ENCODE results near the gene DTX3L. TPM values are rescaled to one million over a fixed set of nuclear protein-coding genes. Genes with fewer than 3 reads are reported as not detected.

Gene DTX3L
- total and polyA plus RNA-seq, 2 of the 8 experiments (the other 6 are each of a cell fraction or from before 2014, with no cell fraction given), result 1.7 to 11.3 TPM

DNA sequence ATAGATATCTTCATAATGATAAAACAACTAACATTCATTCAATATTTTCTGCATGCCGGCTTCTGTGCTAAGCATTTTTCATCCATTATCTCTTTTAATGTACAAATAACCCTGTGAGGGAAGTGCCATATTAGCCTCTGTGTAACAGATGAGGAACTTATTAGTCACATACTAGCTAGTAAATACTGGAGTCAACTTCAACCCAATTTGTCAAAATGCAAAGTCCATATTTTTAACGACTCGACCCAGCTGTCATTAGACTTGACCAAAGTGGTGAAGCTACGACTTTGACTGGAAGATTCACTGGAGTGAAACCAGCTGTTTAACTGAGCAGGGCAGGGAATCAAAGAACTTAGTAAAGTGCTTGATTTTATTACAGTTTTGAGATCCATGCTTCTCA lies 54.9 kb downstream of the DTX3L start:
- Histone ChIP-seq H3K36me3 (ENCODE audit: control insufficient read depth in 2 of 4, insufficient read depth in 4 of 4, low read length in 3 of 4) (no peaks in the 10 kb centered on the region), H3K27ac (ENCODE audit: low read depth, low read length) (no peak overlapping the region), H2BK15ac (ENCODE audit: low read length) (no peak overlapping the region), H2BK20ac (ENCODE audit: low read length) (no peak overlapping the region), H2AFZ (ENCODE audit: low read length) (no peak overlapping the region), H3K4me1 (replicated peaks in 1 of 4; ENCODE audit: control insufficient read depth in 3 of 4, insufficient read depth in 4 of 4, low read length in 3 of 4) (peaks cover 0 to 5% (median 3%) of the 10 kb centered on the region in 4 experiments; a peak in 2 of 7 replicates), H3K9ac (replicated peaks in 1 of 4; ENCODE audit: extremely low read depth in 1 of 4, low read depth in 3 of 4, low read length in 3 of 4) (no peak overlapping the region), H3K4me2 (ENCODE audit: insufficient read depth in 1 of 2, low read depth in 2 of 2, low read length in 2 of 2) (no peak overlapping the region), H2AK5ac (ENCODE audit: low read depth, low read length) (no peak overlapping the region), H4K5ac (ENCODE audit: insufficient read length, low read depth, low read length) (no peak overlapping the region), H3K23me2 (ENCODE audit: low read depth, low read length) (no peaks in the 10 kb centered on the region), H3K27me3 (replicated peaks in 1 of 4; ENCODE audit: control insufficient read depth in 3 of 4, extremely low read depth in 1 of 4, insufficient read depth in 3 of 4, low read length in 3 of 4) (no peaks in the 10 kb centered on the region), H3K14ac (ENCODE audit: insufficient read length) (no peak overlapping the region), H4K91ac (replicated peaks; ENCODE audit: insufficient read length, low read length) (no peak overlapping the region), H4K8ac (ENCODE audit: extremely low read depth, insufficient read depth, low read length) (no peak overlapping the region), H2BK12ac (ENCODE audit: low read depth, low read length) (no peak overlapping the region), H2BK120ac (replicated peaks; ENCODE audit: low read depth, low read length) (no peak overlapping the region), H2BK5ac (ENCODE audit: low read depth, low read length) (no peak overlapping the region), H3K18ac (ENCODE audit: extremely low read depth, low read length) (no peak overlapping the region), H3K79me1 (ENCODE audit: low read depth, low read length) (no peaks in the 10 kb centered on the region), H3K56ac (replicated peaks; ENCODE audit: insufficient read length, low read depth, low read length) (no peak overlapping the region), H3K79me2 (ENCODE audit: control insufficient read depth in 1 of 2, insufficient read depth in 2 of 2, low read length in 2 of 2) (no peaks in the 10 kb centered on the region), H3K4ac (replicated peaks; ENCODE audit: insufficient read length, low read depth, low read length) (no peak overlapping the region), H3K4me3 (ENCODE audit: extremely low read depth in 1 of 4, insufficient read depth in 2 of 4, low read depth in 3 of 4, low read length in 4 of 4) (no peak overlapping the region), H3K9me3 (ENCODE audit: insufficient read depth in 2 of 2, low read depth in 1 of 2, low read length in 1 of 2) (no peaks in the 10 kb centered on the region), H4K20me1 (replicated peaks in 1 of 2; ENCODE audit: control insufficient read depth in 1 of 2, insufficient read depth in 2 of 2, low read length in 2 of 2) (no peaks in the 10 kb centered on the region), H3K23ac (ENCODE audit: insufficient read length) (no peak overlapping the region)
- FAIRE-seq (no peak), DNase-seq (ENCODE audit: low read depth in 1 of 2, low spot score in 2 of 2) (no peak)
- WGBS, 2 experiments (ENCODE audit: extremely low coverage in 1 of 2, insufficient coverage in 1 of 2, insufficient read length in 1 of 2, insufficient replicate concordance in 2 of 2, low coverage in 1 of 2, low lambda C conversion rate in 2 of 2, missing lambda C conversion rate in 1 of 2), result 90% methylated on average over 4 of the region's 4 CpGs; no CpG with 5 or more reads in 1 of the 2 experiments
- ChIA-PET POLR2A (ENCODE audit: partially characterized antibody) (interaction anchor here (0.7 kb wide), 1 partner anchor 41 kb away, joined by 4 read pairs; the partner anchor contains the start of gene PARP15), CTCF (ENCODE audit: partially characterized antibody) (interaction anchor here (1.0 to 2.9 kb wide), 7 partner anchors 9 to 226 kb away, joined by 3 to 12 read pairs (median 4); partner anchors contain the start of genes DTX3L and PARP9)
- TF ChIP-seq MAX (IDR thresholded peaks at IDR 0.05), result no peak
- TF ChIP-seq BCL11A (IDR thresholded peaks at IDR 0.05; ENCODE audit: low read depth in 2 of 2, low read length in 2 of 2), result no peak
- no peak for TF ChIP-seq RAD21 (IDR thresholded peaks at IDR 0.05 in 1 of 2, conservative IDR thresholded peaks at IDR 0.05 in 1 of 2; ENCODE audit: low read depth in 2 of 2, low read length in 2 of 2)
